ENCODE measurements around the gene SF3A1.

The SF3A1 gene

DNA sequence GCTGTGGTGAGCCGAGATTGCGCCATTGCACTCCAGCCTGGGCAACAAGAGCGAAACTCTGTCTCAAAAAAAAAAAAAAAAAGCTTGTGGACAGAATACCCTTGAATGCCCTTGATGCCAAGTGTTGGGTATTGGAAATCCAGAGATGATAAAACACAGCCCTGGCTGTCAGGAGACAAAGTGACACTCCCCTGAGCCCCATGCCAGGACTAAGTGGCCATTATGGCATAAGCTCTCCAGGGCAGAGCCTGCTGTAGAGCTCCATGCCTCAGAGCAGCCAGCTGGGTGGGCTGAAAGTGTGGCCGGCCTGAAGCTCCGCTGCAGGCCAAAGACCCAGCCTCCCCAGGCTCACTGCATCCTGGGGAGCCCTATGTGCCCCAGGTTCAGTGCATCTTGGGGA lies 25.6 kb upstream of the SF3A1 start:
- TF ChIP-seq, protein P1, sequence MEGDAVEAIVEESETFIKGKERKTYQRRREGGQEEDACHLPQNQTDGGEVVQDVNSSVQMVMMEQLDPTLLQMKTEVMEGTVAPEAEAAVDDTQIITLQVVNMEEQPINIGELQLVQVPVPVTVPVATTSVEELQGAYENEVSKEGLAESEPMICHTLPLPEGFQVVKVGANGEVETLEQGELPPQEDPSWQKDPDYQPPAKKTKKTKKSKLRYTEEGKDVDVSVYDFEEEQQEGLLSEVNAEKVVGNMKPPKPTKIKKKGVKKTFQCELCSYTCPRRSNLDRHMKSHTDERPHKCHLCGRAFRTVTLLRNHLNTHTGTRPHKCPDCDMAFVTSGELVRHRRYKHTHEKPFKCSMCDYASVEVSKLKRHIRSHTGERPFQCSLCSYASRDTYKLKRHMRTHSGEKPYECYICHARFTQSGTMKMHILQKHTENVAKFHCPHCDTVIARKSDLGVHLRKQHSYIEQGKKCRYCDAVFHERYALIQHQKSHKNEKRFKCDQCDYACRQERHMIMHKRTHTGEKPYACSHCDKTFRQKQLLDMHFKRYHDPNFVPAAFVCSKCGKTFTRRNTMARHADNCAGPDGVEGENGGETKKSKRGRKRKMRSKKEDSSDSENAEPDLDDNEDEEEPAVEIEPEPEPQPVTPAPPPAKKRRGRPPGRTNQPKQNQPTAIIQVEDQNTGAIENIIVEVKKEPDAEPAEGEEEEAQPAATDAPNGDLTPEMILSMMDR (IDR thresholded peaks at IDR 0.05; ENCODE audit: insufficient read depth, missing control alignments) = no peak
- FAIRE-seq (no peak), DNase-seq (ENCODE audit: insufficient read length, low spot score) (no peak)

GRCh38 chr22:30381264-30381663 lies 24.6 kb upstream of the SF3A1 start:
- TF ChIP-seq, protein P1 (IDR thresholded peaks at IDR 0.05; ENCODE audit: insufficient read depth, missing control alignments) = no peak
- no peak for FAIRE-seq
- DNase-seq (ENCODE audit: insufficient read length, low spot score) = no peak

DNA sequence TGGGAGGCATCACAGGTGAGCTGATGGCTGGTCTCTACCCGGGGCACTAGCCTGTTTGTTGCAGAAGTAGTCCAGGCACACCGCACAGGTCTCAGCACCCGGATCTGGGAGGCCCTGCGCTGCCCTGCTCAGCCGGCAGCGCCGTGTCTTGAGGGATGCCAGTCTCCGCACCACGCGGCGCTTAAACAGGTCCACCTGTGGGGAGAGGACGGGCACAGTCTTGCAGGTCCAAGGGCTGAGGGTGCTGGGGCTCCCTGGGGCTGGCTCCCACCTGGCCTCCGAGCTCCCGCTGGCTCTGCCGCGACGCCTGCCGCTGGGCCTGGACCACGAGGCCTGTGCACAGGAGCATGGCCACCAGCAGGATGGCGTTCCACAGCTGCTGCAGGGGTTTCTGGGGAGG lies 23.3 kb upstream of the SF3A1 start:
- DNase-seq (ENCODE audit: insufficient read length, low spot score) = no peak
- TF ChIP-seq, protein P1 (IDR thresholded peaks at IDR 0.05; ENCODE audit: insufficient read depth, missing control alignments) = no peak
- FAIRE-seq = no peak

DNA sequence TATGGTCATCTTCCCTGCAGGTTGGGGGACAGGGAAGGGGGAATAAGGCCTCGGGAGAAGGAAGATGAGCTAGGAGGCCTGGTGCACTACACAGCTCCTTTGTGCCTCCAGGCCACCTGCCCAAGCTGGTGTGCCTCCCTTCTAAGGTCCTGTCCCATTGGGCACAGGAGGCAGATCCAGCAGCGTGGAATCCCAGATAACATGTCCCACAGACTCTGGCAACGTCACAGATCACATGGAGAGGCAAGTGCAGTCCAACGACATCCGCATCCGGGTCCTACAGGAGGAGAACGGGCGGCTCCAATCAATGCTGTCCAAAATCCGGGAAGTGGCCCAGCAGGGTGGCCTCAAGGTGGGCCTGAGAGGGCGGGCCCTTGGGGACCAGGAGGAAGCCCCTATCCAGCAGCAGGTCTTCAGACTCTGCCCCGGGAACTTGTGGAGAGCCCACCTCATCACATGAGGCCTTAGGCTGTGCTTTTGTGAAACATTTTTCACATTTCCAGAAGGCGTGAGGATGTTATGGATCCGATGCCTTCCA lies 18.7 kb upstream of the SF3A1 start:
- TF ChIP-seq, protein P1 (IDR thresholded peaks at IDR 0.05; ENCODE audit: insufficient read depth, missing control alignments) = no peak
- FAIRE-seq (no peak), DNase-seq (ENCODE audit: insufficient read length, low spot score) (no peak)

- DNase-seq (ENCODE audit: insufficient read length, low spot score) (no peak), FAIRE-seq (no peak)
- TF ChIP-seq, protein P1 (IDR thresholded peaks at IDR 0.05; ENCODE audit: insufficient read depth, missing control alignments) = no peak
These were observed 16.9 kb upstream of the SF3A1 start for GRCh38 chr22:30373331-30374325.

- no peak for FAIRE-seq
These were observed 16.2 kb upstream of the SF3A1 start for GRCh38 chr22:30372915-30373314.

More at GRCh38 chr22:30372915-30373314, 16.2 kb upstream of the SF3A1 start:
- no peak for DNase-seq (ENCODE audit: insufficient read length, low spot score)
- TF ChIP-seq, protein P1 (IDR thresholded peaks at IDR 0.05; ENCODE audit: insufficient read depth, missing control alignments) = no peak
